GOT3 (cell line): ENCODE results near the gene CPNE5.

Source experiments
- DNase-seq: peaks from one replicate; lab custom pipeline; 2025; ENCODE audit warnings: mixed read lengths; lab: John Stamatoyannopoulos, UW

The CPNE5 gene

DNA sequence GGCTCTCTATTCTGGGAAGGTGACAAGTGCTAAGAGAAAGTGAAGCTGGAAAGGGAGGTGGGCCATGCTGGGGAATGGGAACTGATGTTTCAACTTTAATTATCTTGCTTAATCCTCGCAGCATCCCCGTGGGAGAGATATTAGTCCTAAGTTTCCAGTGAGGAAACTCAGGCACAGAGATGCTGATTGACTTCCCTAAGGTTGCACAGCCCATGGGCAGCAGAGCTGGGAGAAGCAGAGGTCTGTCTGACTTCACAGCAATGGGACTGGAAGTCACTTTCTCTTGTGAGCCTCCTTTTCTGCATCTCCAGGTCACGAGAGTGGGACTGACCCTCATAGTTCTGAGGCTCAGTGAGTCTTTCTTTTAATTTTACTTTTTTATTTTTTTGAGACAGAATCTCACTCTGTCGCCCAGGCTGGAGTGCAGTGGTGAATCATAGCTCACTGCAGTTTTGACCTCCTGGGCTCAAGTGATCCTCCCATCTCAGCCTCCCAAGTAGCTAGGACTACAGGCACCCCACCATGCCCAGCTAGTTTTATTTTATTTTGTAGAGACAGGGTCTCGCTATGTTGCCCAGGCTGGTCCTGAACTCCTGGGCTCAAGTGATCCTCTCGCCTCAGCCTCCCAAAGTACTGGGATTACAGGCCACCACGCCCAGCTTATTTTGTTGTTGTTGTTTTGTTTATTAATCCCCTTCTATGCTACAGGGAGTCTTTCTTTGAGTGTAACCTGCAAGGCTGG is 139.0 kb downstream of the CPNE5 start:
- DNase-seq = no peak

DNA sequence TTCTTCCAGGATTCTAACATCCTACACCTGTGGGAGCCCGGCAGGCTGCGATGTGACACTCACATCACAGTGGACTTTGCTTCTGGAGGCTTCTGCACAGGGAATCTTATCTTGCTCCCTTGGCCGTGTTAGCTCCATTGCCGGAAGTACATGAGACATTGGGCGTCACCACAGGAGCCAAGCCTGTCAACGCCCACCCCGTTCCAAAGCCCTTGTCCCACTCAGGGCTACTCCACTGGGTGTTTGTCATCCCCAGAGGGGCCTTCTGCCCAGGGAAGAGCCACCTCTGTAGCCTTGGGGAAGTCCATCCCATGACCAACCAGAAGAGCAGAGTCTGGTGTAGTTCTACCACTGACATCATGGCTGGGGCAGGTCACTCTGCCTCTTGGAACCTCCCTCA is 139.9 kb downstream of the CPNE5 start:
- DNase-seq = no peak

DNA sequence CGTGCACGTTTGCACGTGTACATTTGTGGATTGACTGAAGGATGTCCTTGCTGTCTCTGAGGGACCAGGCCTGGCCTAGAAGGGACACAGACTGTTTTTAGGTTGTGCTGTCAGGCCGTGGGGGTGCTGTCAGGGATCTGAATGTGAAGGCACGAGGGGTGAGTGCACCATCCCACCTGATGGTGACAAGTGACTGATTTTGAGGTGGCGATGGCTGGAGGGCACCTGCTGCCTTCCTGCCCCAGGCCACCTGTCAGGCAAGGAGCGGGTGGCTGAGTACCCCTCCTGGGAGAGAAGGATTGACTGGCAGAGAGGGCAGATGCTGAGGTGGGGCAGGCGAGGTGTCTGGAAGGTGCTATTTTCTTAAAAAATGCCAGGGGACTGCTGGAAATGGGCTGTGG is 140.4 kb downstream of the CPNE5 start:
- DNase-seq = no peak

DNA sequence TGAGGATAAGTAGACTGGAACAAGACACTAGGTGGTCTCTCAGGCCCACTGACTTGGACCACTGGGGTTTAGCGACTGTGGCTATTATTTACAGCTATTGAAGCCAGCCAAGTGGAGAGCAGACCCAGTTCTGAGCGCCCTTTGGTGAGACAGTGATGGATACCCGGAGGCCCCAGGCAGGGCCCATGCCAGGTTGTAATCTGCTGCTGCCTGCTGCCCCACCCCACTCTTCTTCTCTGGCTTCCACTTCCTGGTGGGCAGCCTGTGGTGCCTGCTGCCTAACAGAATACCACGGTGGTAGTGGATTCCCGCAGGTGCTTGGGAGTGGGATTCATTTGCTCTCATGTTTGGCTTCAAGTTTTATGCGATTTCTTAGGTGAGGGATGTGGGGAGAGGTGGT is 141.0 kb downstream of the CPNE5 start:
- no peak for DNase-seq

DNA sequence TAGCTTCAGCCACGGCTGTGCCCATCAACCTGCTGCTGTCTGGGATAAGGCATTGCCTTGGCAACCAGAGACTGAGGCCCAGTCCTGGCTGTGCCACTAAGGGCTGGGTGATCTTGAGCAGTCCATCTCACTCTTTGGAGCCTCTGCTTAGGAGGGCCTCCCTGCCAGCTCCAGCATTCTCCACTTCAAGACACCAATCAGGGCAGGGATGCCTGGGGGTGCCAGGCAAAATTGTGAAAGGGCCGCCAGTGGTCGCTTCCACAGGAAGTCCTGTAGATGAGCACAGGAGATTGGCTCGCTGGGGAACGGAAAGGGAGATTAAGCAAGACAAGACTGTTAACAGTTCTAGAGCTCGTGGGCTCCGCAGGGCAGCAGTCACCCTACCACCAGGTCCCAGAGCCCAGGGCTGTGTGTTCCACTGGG is 141.8 kb downstream of the CPNE5 start, which contains the start of gene RAB44:
Gene RAB44 (plus strand): TSS at position 346 of the 423 bp plus-strand sequence. CDS start 6,410 bp downstream, outside the sequence.
- DNase-seq = no peak

DNA sequence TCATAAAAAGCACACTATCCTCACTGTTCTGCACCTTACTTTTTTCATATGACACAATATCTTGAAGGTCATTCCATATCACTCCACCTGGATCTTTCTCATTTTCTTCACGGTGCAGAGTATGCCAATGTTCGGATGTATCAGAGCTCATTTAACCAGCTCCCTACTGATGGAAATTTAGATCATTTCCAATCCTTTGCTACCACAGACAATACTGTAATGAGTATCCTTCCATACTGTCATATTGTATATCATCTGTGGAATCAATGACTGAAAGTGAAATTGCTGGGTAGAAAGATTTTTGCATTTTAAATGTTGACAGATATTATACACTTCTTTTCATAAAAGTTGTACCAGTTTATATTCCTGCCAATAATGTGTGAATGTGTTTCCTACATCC is 143.8 kb downstream of the CPNE5 start:
- DNase-seq = no peak

DNA sequence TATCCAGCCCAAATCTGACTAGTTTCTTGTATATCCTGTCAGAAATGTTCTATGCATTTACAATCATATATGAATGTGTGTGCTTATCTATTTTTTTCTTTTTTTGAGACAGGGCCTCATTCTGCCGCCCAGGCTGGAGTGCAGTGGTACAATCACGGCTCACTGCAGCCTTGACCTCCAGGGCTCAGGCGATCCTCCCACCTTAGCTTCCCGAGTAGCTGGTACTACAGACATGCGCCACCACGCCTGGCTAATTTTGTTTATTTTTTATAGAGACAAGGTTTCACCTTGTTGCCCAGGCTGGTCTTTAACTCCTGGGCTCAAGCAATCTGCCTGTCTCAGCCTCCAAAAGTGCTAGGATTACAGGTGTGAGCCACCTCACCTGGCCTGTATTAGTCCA is 144.6 kb downstream of the CPNE5 start:
- DNase-seq = no peak

DNA sequence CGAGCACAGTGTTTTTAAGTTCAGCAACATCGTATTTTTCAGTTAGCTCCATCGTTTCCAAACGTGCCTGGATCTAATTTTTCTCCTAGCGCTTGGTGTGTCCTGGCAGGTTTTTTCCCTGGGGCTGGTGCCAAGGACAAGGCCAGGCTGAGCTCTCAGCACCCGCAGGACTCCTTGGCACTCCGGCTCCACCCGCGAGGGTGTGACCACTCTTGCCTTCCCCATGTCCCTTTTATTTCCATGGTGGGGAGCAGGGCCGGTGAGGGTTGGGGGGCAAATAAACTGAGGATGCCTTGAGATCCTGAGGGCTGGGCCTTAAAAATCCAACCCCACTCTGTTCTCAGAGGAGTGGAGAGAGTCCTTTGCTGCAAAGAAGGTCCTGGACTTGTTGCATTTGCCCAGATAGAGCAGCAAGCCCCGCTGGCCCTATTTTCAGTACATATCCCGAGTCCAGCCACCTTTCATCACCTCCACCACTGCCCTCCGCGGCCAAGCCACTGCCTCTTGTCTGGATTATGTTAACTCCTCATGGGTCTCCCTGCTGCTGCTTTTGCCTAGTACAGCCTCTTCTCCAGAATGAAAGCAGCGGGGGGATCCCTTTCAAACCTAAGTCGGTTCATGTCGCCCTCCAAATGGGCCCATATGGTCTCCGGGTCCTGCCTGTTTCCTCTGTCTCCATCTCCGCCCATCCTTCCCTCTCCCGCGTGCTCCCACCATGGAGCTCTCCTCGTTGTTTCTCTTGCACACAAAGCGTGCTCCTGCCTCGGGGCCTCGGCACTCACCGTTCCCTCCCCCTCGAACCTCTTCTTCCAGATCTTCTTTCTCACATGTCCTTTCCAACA is 146.2 kb downstream of the CPNE5 start:
- DNase-seq = no peak

DNA sequence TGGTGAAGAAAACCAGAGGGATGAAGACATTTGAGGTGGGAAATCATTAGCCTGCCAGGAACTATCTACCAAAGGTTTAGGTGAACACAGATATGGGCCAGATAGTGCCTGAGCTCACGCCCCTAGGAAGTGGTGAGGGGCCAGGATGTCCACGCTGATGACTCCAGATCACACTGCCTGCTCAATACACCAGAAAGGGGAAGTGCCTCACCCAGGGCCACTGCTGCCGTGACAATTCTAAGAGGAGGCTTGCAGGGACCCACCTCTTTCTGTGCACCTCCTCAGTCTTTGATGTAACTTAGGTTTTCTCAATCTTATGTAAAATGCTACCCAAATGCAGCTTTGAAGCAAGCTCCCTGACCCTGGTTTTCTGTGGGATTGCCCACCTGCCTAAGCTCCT is 147.0 kb downstream of the CPNE5 start:
- DNase-seq = no peak

DNA sequence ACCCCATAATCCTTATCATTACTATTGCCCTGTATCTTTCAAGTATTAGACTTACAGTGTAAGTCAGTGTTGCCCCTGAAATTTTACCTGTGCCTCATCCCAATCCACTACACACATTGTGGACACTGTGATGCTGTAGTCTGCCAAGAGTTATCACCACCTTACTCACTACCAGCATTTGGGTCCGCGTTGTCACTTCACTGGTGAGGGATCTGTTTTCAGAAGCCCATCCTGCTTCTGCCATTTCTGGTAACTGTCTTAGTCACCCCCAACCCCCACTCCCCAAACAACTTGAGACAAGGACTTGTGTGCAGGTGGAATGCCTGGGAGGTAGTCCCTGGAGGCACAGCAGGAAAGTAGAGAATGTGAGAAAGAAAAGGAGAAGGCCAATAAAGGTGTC is 147.6 kb downstream of the CPNE5 start:
- DNase-seq = no peak

DNA sequence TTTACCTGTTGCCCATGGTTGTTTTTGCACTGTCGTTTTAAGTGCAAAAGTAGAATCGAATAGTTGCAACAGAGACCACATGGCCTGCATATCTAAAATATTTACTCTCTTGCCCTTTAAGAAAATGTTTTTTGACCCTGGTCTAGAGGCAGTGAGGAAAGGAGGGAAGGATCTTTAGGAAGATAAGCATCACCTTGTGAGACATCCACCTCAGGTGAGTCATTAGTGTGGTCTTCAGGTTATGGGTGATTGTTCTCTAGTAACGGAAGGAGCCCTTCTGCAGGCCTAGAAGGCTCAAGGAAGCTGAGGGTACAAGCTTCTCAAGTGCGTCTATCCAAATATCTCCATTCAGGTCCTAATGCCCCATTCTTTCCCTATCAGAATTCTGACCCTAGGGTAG is 148.2 kb downstream of the CPNE5 start:
- DNase-seq = no peak
